HepG2 (cell line): ENCODE measurements around the gene PITHD1. TPM values are rescaled to one million over a fixed set of nuclear protein-coding genes. Genes with fewer than 3 reads are reported as not detected.
A peak's percentile ranks its signal among the peaks of the same experiment; 100 is the strongest.

Experiments used
- MED1 ChIP-seq: sonication (generic); formaldehyde crosslinking; IDR thresholded peaks from 2 replicates; pipeline ENCODE4 v1.4.0; 2020; ENCODE audit warnings: missing genetic modification reagents
- MED13 ChIP-seq: sonication (generic); formaldehyde crosslinking; IDR thresholded peaks from 2 replicates; pipeline ENCODE4 v1.5.0; 2020; ENCODE audit warnings: missing genetic modification reagents
- NR2F2 ChIP-seq: IDR thresholded peaks from 2 replicates; pipeline ENCODE4 v1.6.1; 2012; ENCODE audit warnings: low read depth, inconsistent platforms, borderline replicate concordance
- SMAD1 ChIP-seq: sonication (generic); formaldehyde crosslinking; IDR thresholded peaks from 2 replicates; pipeline ENCODE4 v1.4.0; 2020; ENCODE audit warnings: missing genetic modification reagents, low read depth, mild to moderate bottlenecking, borderline replicate concordance
- SMARCC2 ChIP-seq: fragments of 450-650 bp; IDR thresholded peaks from 2 replicates; pipeline ENCODE4 v1.6.1; 2017; ENCODE audit warnings: antibody characterized with exemption, mild to moderate bottlenecking
- SMARCE1 ChIP-seq: fragments of 450-650 bp; IDR thresholded peaks from 2 replicates; pipeline ENCODE4 v1.6.1; 2017; ENCODE audit warnings: borderline replicate concordance
- SNRNP70 ChIP-seq: fragments of 200-400 bp; formaldehyde crosslinking; IDR thresholded peaks from 2 replicates; pipeline ENCODE4 v1.6.1; 2017; ENCODE audit warnings: mild to moderate bottlenecking, low read depth, low read length, moderate library complexity
- SP140L ChIP-seq: sonication (generic); formaldehyde crosslinking; IDR thresholded peaks from 2 replicates; pipeline ENCODE4 v1.4.0; 2020; ENCODE audit warnings: missing genetic modification reagents, borderline replicate concordance
- ZFP62 ChIP-seq: sonication (generic); formaldehyde crosslinking; IDR thresholded peaks from 2 replicates; pipeline ENCODE4 v1.4.0; 2020; ENCODE audit warnings: missing genetic modification reagents
- ZNF253 ChIP-seq: sonication (generic); formaldehyde crosslinking; IDR thresholded peaks from 2 replicates; pipeline ENCODE4 v1.8.0; 2022; ENCODE audit warnings: mild to moderate bottlenecking, missing genetic modification reagents, borderline replicate concordance
- ZNF256 ChIP-seq: sonication (generic); formaldehyde crosslinking; conservative IDR thresholded peaks from 2 replicates; pipeline ENCODE4 v1.4.0; 2020; ENCODE audit warnings: missing genetic modification reagents
- ZNF337 ChIP-seq: sonication (generic); formaldehyde crosslinking; IDR thresholded peaks from 2 replicates; pipeline ENCODE4 v1.5.1; 2020; ENCODE audit warnings: missing genetic modification reagents, low read depth, mild to moderate bottlenecking, borderline replicate concordance
- ZNF382 ChIP-seq: sonication (generic); formaldehyde crosslinking; IDR thresholded peaks from 2 replicates; pipeline ENCODE4 v1.5.0; 2020; ENCODE audit warnings: missing genetic modification reagents, mild to moderate bottlenecking, borderline replicate concordance
- ZNF441 ChIP-seq: sonication (generic); formaldehyde crosslinking; IDR thresholded peaks from 2 replicates; pipeline ENCODE4 v1.7.0; 2021; ENCODE audit warnings: missing genetic modification reagents, borderline replicate concordance
- ZNF501 ChIP-seq: sonication (generic); formaldehyde crosslinking; IDR thresholded peaks from 2 replicates; pipeline ENCODE4 v1.5.1; 2020; ENCODE audit warnings: mild to moderate bottlenecking, moderate library complexity, missing genetic modification reagents
- ZNF564 ChIP-seq: sonication (generic); formaldehyde crosslinking; IDR thresholded peaks from 2 replicates; pipeline ENCODE4 v1.8.1; 2023; ENCODE audit warnings: mild to moderate bottlenecking, missing genetic modification reagents
- ZNF644 ChIP-seq: IDR thresholded peaks from 2 replicates; pipeline ENCODE4 v1.6.1; 2016; ENCODE audit warnings: low read depth
- ZNF761 ChIP-seq: sonication (generic); formaldehyde crosslinking; conservative IDR thresholded peaks from 2 replicates; pipeline ENCODE4 v1.4.0; 2020; ENCODE audit warnings: mild to moderate bottlenecking, missing genetic modification reagents
- ZNF790 ChIP-seq: sonication (generic); formaldehyde crosslinking; IDR thresholded peaks from 2 replicates; pipeline ENCODE4 v1.8.0; 2022; ENCODE audit warnings: missing genetic modification reagents, mild to moderate bottlenecking, borderline replicate concordance
- ZNF841 ChIP-seq: sonication (generic); formaldehyde crosslinking; IDR thresholded peaks from 2 replicates; pipeline ENCODE4 v1.8.1; 2023; ENCODE audit warnings: missing genetic modification reagents, borderline replicate concordance
- polyA plus RNA-seq, 8 experiments: library from polyadenylated mRNA; depleted of rRNA in 3 of 8; stranded (reverse) in 7 of 8; unstranded in 1 of 8; fragments of >200 nt; fragmentation: Illumina TruSeq in 4 of 8; extraction: Trizol in 4 of 8; gene quantifications; 2 replicates each; pipeline versions ENCODE4 v1.2.1 to v1.2.3, GENCODE V29; 2011 to 2016; ENCODE audit warnings: low read depth in 4 of 8, missing spikeins in 1 of 8, mixed read lengths in 1 of 8; ENCODE audit not compliant: insufficient read depth in 1 of 8
- total RNA-seq, 5 experiments: library from RNA; depleted of rRNA; stranded (reverse); fragments of >200 nt; fragmentation: Illumina TruSeq; extraction: Trizol; gene quantifications; 2 replicates each; pipeline ENCODE4 v1.2.3, GENCODE V29; 2016; ENCODE audit warnings: low read depth in 1 of 5
- TF ChIP-seq, protein P1 (sequence below): IDR thresholded peaks from 2 replicates; pipeline ENCODE4 v1.6.1; 2016; ENCODE audit warnings: mild to moderate bottlenecking
- TF ChIP-seq, protein P2 (sequence below): IDR thresholded peaks from 2 replicates; pipeline ENCODE4 v1.6.1; 2016; ENCODE audit warnings: missing compliant biosample characterization, missing genetic modification reagents, borderline replicate concordance
- TF ChIP-seq, protein P3 (sequence below), 2 experiments: IDR thresholded peaks; 2 replicates each; pipeline ENCODE4 v1.6.1; 2011 to 2012; ENCODE audit warnings: low read length in 2 of 2, borderline replicate concordance in 1 of 2, low read depth in 1 of 2, mild to moderate bottlenecking in 1 of 2, moderate library complexity in 1 of 2

PITHD1 gene
- total and polyA plus RNA-seq, 2 of the 13 experiments (the other 11 are each of a cell fraction or from before 2014, with no cell fraction given), result 28.0 to 37.3 TPM

GRCh38 chr1:23790696-23791515, 12.7 kb downstream of the PITHD1 start, which contains the start of gene LYPLA2 (continued):
- no peak for TF ChIP-seq SNRNP70
- peak; percentile 49; the same call in 1 of the 2 replicates for TF ChIP-seq MED1
- no peak for TF ChIP-seq ZNF761
- TF ChIP-seq ZNF644 (CRISPR knock-in tag), result peak; percentile 56; the same call in 1 of the 2 replicates
- TF ChIP-seq SMARCE1, result no peak
- no peak for TF ChIP-seq ZNF337 (CRISPR knock-in tag)
- no peak for TF ChIP-seq ZNF382 (CRISPR knock-in tag)
- TF ChIP-seq ZNF841, result no peak
- no peak for TF ChIP-seq SP140L (CRISPR knock-in tag)
- no peak; the same call in 1 of the 2 replicates for TF ChIP-seq SMAD1 (CRISPR knock-in tag)
- TF ChIP-seq ZNF790 (CRISPR knock-in tag), result no peak
- TF ChIP-seq, protein P1, sequence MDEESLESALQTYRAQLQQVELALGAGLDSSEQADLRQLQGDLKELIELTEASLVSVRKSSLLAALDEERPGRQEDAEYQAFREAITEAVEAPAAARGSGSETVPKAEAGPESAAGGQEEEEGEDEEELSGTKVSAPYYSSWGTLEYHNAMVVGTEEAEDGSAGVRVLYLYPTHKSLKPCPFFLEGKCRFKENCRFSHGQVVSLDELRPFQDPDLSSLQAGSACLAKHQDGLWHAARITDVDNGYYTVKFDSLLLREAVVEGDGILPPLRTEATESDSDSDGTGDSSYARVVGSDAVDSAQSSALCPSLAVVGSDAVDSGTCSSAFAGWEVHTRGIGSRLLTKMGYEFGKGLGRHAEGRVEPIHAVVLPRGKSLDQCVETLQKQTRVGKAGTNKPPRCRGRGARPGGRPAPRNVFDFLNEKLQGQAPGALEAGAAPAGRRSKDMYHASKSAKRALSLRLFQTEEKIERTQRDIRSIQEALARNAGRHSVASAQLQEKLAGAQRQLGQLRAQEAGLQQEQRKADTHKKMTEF, result peak; percentile 36; the same call in 1 of the 2 replicates
- TF ChIP-seq ZNF501 (CRISPR knock-in tag), result peak; percentile 7; the same call in 1 of the 2 replicates
- no peak for TF ChIP-seq ZNF253 (CRISPR knock-in tag)
- TF ChIP-seq SMARCC2, result no peak
- TF ChIP-seq ZNF441 (CRISPR knock-in tag), result no peak
- no peak for TF ChIP-seq ZNF256 (CRISPR knock-in tag)
- no peak for TF ChIP-seq ZNF564 (CRISPR knock-in tag)
- TF ChIP-seq NR2F2, result no peak
- TF ChIP-seq MED13 (CRISPR knock-in tag), result no peak
- TF ChIP-seq, protein P2, sequence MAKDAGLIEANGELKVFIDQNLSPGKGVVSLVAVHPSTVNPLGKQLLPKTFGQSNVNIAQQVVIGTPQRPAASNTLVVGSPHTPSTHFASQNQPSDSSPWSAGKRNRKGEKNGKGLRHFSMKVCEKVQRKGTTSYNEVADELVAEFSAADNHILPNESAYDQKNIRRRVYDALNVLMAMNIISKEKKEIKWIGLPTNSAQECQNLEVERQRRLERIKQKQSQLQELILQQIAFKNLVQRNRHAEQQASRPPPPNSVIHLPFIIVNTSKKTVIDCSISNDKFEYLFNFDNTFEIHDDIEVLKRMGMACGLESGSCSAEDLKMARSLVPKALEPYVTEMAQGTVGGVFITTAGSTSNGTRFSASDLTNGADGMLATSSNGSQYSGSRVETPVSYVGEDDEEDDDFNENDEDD (CRISPR knock-in tag), result no peak
- TF ChIP-seq ZFP62 (CRISPR knock-in tag), result no peak
- TF ChIP-seq, protein P3, sequence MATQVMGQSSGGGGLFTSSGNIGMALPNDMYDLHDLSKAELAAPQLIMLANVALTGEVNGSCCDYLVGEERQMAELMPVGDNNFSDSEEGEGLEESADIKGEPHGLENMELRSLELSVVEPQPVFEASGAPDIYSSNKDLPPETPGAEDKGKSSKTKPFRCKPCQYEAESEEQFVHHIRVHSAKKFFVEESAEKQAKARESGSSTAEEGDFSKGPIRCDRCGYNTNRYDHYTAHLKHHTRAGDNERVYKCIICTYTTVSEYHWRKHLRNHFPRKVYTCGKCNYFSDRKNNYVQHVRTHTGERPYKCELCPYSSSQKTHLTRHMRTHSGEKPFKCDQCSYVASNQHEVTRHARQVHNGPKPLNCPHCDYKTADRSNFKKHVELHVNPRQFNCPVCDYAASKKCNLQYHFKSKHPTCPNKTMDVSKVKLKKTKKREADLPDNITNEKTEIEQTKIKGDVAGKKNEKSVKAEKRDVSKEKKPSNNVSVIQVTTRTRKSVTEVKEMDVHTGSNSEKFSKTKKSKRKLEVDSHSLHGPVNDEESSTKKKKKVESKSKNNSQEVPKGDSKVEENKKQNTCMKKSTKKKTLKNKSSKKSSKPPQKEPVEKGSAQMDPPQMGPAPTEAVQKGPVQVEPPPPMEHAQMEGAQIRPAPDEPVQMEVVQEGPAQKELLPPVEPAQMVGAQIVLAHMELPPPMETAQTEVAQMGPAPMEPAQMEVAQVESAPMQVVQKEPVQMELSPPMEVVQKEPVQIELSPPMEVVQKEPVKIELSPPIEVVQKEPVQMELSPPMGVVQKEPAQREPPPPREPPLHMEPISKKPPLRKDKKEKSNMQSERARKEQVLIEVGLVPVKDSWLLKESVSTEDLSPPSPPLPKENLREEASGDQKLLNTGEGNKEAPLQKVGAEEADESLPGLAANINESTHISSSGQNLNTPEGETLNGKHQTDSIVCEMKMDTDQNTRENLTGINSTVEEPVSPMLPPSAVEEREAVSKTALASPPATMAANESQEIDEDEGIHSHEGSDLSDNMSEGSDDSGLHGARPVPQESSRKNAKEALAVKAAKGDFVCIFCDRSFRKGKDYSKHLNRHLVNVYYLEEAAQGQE (IDR thresholded peaks at IDR 0.05; ENCODE audit: borderline replicate concordance in 1 of 2, low read depth in 1 of 2, low read length in 2 of 2), result no peak
